B cell (primary cell): ENCODE results near the gene GNG7. TPM values are rescaled to one million over a fixed set of nuclear protein-coding genes. Genes with fewer than 3 reads are reported as not detected.

Source experiments
- ATAC-seq: fragments of 200-7000 bp; cut with Tn5 transposase; one replicate; pipeline ENCODE4 v1.10.0; 2021; ENCODE audit warnings: low read depth, mild to moderate bottlenecking, moderate number of reproducible peaks, moderate library complexity
- CTCF ChIA-PET: fragments of 350-600 bp; sonication (Branson Sonifier 250); formaldehyde crosslinking; loops from one replicate; lab custom pipeline; 2021; ENCODE audit warnings: antibody characterized with exemption, inconsistent platforms; lab: Charles Lee
- POLR2A ChIA-PET: fragments of 350-600 bp; sonication (Branson Sonifier 250); formaldehyde crosslinking; loops from one replicate; lab custom pipeline; 2021; ENCODE audit warnings: antibody characterized with exemption; lab: Charles Lee
- DNase-seq: peaks from one replicate; pipeline ENCODE4 v3.0.0; 2013
- H2AFZ ChIP-seq: 2 replicates; pipeline ENCODE4 v1.6.1; 2012; ENCODE audit warnings: mild to moderate bottlenecking, low read depth, low read length; ENCODE audit not compliant: insufficient read depth, poor library complexity, severe bottlenecking
- H3K27ac ChIP-seq, 2 donors: 1 replicate in 1 of 2; 2 replicates in 1 of 2; pipeline ENCODE4 v1.5.1; 2012 to 2013; ENCODE audit warnings: low read length in 2 of 2, mild to moderate bottlenecking in 2 of 2, moderate library complexity in 1 of 2
- H3K27me3 ChIP-seq, 4 experiments: fragments of 200-600 bp in 1 of 4; sonication (generic) in 1 of 4; replicated peaks in 1 of 4; 1 replicate in 2 of 4; 2 replicates in 2 of 4; pipeline versions ENCODE4 v1.6.1 to v1.7.0; 2013 to 2016; ENCODE audit warnings: low read length in 3 of 4, mild to moderate bottlenecking in 2 of 4, mixed read lengths in 1 of 4, moderate library complexity in 1 of 4; ENCODE audit not compliant: insufficient read depth in 4 of 4, control insufficient read depth in 3 of 4; ENCODE audit errors: control extremely low read depth in 1 of 4
- H3K36me3 ChIP-seq, 2 experiments: replicated peaks in 1 of 2; 1 replicate in 1 of 2; 2 replicates in 1 of 2; pipeline versions ENCODE4 v1.6.1 to v1.7.1; 2013; ENCODE audit warnings: low read length in 1 of 2; ENCODE audit not compliant: insufficient read depth in 2 of 2, control insufficient read depth in 1 of 2; ENCODE audit errors: control extremely low read depth in 1 of 2, extremely low read depth in 1 of 2
- H3K4me1 ChIP-seq, 2 donors: fragments of 200-600 bp in 1 of 2; sonication (generic) in 1 of 2; 1 replicate in 1 of 2; 2 replicates in 1 of 2; pipeline versions ENCODE4 v1.5.1 to v1.6.1; 2013 to 2017; ENCODE audit warnings: low read length in 2 of 2; ENCODE audit not compliant: control insufficient read depth in 2 of 2, insufficient read depth in 2 of 2
- H3K4me2 ChIP-seq: replicated peaks from 2 replicates; pipeline ENCODE3; 2012; ENCODE audit warnings: mild to moderate bottlenecking, low read depth, low read length; ENCODE audit not compliant: poor library complexity, severe bottlenecking
- H3K4me3 ChIP-seq, 5 experiments: fragments of 200-600 bp in 1 of 5; sonication (generic) in 1 of 5; 1 replicate in 3 of 5; 2 replicates in 2 of 5; pipeline versions ENCODE4 v1.5.1 to v1.7.0; 2011 to 2016; ENCODE audit warnings: low read length in 4 of 5, mild to moderate bottlenecking in 4 of 5, low read depth in 2 of 5, control low read depth in 1 of 5, moderate library complexity in 1 of 5; ENCODE audit not compliant: insufficient read depth in 1 of 5; ENCODE audit errors: control extremely low read depth in 1 of 5, extremely low read depth in 1 of 5
- H3K79me2 ChIP-seq: fragments of 200-600 bp; sonication (generic); one replicate; pipeline ENCODE4 v1.6.0; 2016; ENCODE audit warnings: low read length; ENCODE audit not compliant: control insufficient read depth, insufficient read depth
- H3K9ac ChIP-seq: fragments of 200-600 bp; sonication (generic); 2 replicates; pipeline ENCODE4 v1.6.1; 2017; ENCODE audit warnings: mild to moderate bottlenecking, low read length, moderate library complexity
- H3K9me3 ChIP-seq, 3 donors: one replicate each; pipeline versions ENCODE4 v1.6.1 to v1.7.1; 2013; ENCODE audit warnings: low read length in 2 of 3; ENCODE audit not compliant: control insufficient read depth in 2 of 3, insufficient read depth in 1 of 3; ENCODE audit errors: control extremely low read depth in 1 of 3
- H4K20me1 ChIP-seq: 2 replicates; pipeline ENCODE4 v1.6.0; 2012; ENCODE audit warnings: mild to moderate bottlenecking, low read length; ENCODE audit not compliant: insufficient read depth, control insufficient read depth, poor library complexity, severe bottlenecking
- H3K27ac Mint-ChIP-seq: one replicate; pipeline ENCODE4 v1.8.0; 2021; ENCODE audit warnings: mixed read lengths
- H3K27me3 Mint-ChIP-seq: one replicate; pipeline ENCODE4 v1.8.0; 2021; ENCODE audit warnings: mixed read lengths
- H3K4me1 Mint-ChIP-seq: one replicate; pipeline ENCODE4 v1.8.0; 2021; ENCODE audit warnings: mixed read lengths
- H3K4me3 Mint-ChIP-seq: one replicate; pipeline ENCODE4 v1.8.0; 2021; ENCODE audit warnings: mixed read lengths
- H3K9me3 Mint-ChIP-seq: one replicate; pipeline ENCODE4 v1.8.0; 2022; ENCODE audit warnings: mixed read lengths; ENCODE audit not compliant: insufficient read depth
- CTCF ChIP-seq: fragments of 200-600 bp; IDR thresholded peaks from one replicate; pipeline ENCODE4 v1.8.0; 2022; ENCODE audit warnings: antibody characterized with exemption, mild to moderate bottlenecking
- EZH2 ChIP-seq: IDR thresholded peaks from 2 replicates; pipeline ENCODE4 v1.6.1; 2012; ENCODE audit warnings: borderline replicate concordance, low read depth, mild to moderate bottlenecking, moderate library complexity, low read length; ENCODE audit not compliant: insufficient read depth, poor library complexity, severe bottlenecking
- WGBS: methylation state at CpG from one replicate; pipeline ENCODE4 v1.1.5; 2013; ENCODE audit warnings: missing lambda C conversion rate; ENCODE audit not compliant: insufficient coverage; 5-methylcytosine and 5-hydroxymethylcytosine counted together
- intact Hi-C: fragments of 100-400 bp; cut with micrococcal nuclease; formaldehyde crosslinking; loops from one replicate; pipeline ENCODE4 v1.10.0; 2022
- polyA plus RNA-seq: library from polyadenylated mRNA; depleted of rRNA; stranded (reverse); fragments of >200 nt; gene quantifications from 2 replicates; pipeline ENCODE4 v1.2.3, GENCODE V29; 2012
- total RNA-seq, 2 donors: library from RNA; stranded (reverse); fragments of 120-200 nt in 1 of 2; gene quantifications; 1 replicate in 1 of 2; 2 replicates in 1 of 2; pipeline versions ENCODE4 v1.2.3 to v1.2.4, GENCODE V29; 2013 to 2022

GNG7 gene
- total and polyA plus RNA-seq, 2 donors (not counting 1 experiment from before 2014, with no cell fraction given), result 76.3 to 153 TPM

GRCh38 chr19:2574971-2575630, 127.4 kb downstream of the GNG7 start:
- H3K9me3 Mint-ChIP-seq, result no peaks in the 10 kb centered on the region
- Histone ChIP-seq H3K9me3 (peaks cover 0 to 27% (median 0%) of the 10 kb centered on the region in 3 donors), H3K27ac (no peak overlapping the region), H4K20me1 (peaks cover 99% of the 10 kb centered on the region), H2AFZ (no peak overlapping the region), H3K4me3 (no peak overlapping the region), H3K36me3 (peaks cover 0 to 18% of the 10 kb centered on the region in 2 experiments), H3K9ac (no peak overlapping the region), H3K4me2 (no peak overlapping the region), H3K27me3 (no peaks in the 10 kb centered on the region), H3K79me2 (peaks cover 98% of the 10 kb centered on the region), H3K4me1 (peaks cover 13 to 15% of the 10 kb centered on the region in 2 donors)
- no peak overlapping the region for H3K4me3 Mint-ChIP-seq
- H3K27ac Mint-ChIP-seq, result no peak overlapping the region
- no peak for DNase-seq
- CTCF ChIA-PET, result interaction anchor here (1.2 kb wide), 1 partner anchor 13 kb away, joined by 3 read pairs; no protein-coding TSS in a partner anchor
- peaks cover 25% of the 10 kb centered on the region for H3K4me1 Mint-ChIP-seq
- intact Hi-C loops, result no loop called here
- WGBS, result 97% methylated on average over 19 of the region's 19 CpGs
- no peak for ATAC-seq
- POLR2A ChIA-PET, result interaction anchor here (0.6 to 0.7 kb wide), 2 partner anchors 10 to 1444 kb away, joined by 3 to 4 read pairs; no protein-coding TSS in a partner anchor
- H3K27me3 Mint-ChIP-seq, result no peaks in the 10 kb centered on the region
- TF ChIP-seq EZH2 (no peak), CTCF (no peak)

- Histone ChIP-seq H3K27ac (no peak overlapping the region), H4K20me1 (peaks cover 99% of the 10 kb centered on the region), H3K9me3 (peaks cover 0 to 33% (median 0%) of the 10 kb centered on the region in 3 donors), H3K4me3 (no peak overlapping the region), H3K36me3 (peaks cover 0 to 18% of the 10 kb centered on the region in 2 experiments), H3K4me1 (peaks cover 9 to 11% of the 10 kb centered on the region in 2 donors), H3K9ac (no peak overlapping the region), H3K4me2 (no peak overlapping the region), H3K27me3 (no peaks in the 10 kb centered on the region), H3K79me2 (peaks cover 98% of the 10 kb centered on the region), H2AFZ (no peak overlapping the region)
- TF ChIP-seq EZH2 (no peak), CTCF (no peak)
- CTCF ChIA-PET, result interaction anchor here (1.2 kb wide), 1 partner anchor 13 kb away, joined by 3 read pairs; no protein-coding TSS in a partner anchor
- intact Hi-C loops, result no loop called here
- H3K27me3 Mint-ChIP-seq, result no peaks in the 10 kb centered on the region
- POLR2A ChIA-PET, result interaction anchor here (0.6 kb wide), 1 partner anchor 9 kb away, joined by 3 read pairs; no protein-coding TSS in a partner anchor
- H3K27ac Mint-ChIP-seq, result no peak overlapping the region
- H3K4me3 Mint-ChIP-seq, result no peak overlapping the region
- DNase-seq (no peak), ATAC-seq (no peak)
- H3K9me3 Mint-ChIP-seq, result no peaks in the 10 kb centered on the region
- WGBS, result 97% methylated on average over 15 of the region's 15 CpGs
- peaks cover 24% of the 10 kb centered on the region for H3K4me1 Mint-ChIP-seq
Measured at GRCh38 chr19:2574478-2574931, 128.0 kb downstream of the GNG7 start.
